Colonic mucosa (tissue), 4 donors: ENCODE data around the gene PACS2. TPM values are rescaled to one million over a fixed set of nuclear protein-coding genes. Genes with fewer than 3 reads are reported as not detected.

Experiments used
- DNase-seq: peaks from one replicate; pipeline ENCODE4 v3.0.0-alpha.2; 2020
- H3K27ac ChIP-seq: fragments of 200-600 bp; one replicate; pipeline ENCODE4 v1.8.0; 2021
- H3K27me3 ChIP-seq: fragments of 200-600 bp; one replicate; pipeline ENCODE4 v1.8.0; 2021
- H3K36me3 ChIP-seq: fragments of 200-600 bp; one replicate; pipeline ENCODE4 v1.8.0; 2021
- H3K4me1 ChIP-seq: fragments of 200-600 bp; one replicate; pipeline ENCODE4 v1.8.0; 2021; ENCODE audit warnings: mild to moderate bottlenecking
- H3K4me3 ChIP-seq: fragments of 200-600 bp; one replicate; pipeline ENCODE4 v1.8.0; 2021
- H3K9ac ChIP-seq, 2 donors: one replicate each; pipeline ENCODE4 v1.7.0; 2013; ENCODE audit warnings: control low read depth in 2 of 2, low read depth in 2 of 2, low read length in 2 of 2
- H3K9me3 ChIP-seq: fragments of 200-600 bp; one replicate; pipeline ENCODE4 v1.8.0; 2021
- CTCF ChIP-seq: fragments of 200-600 bp; IDR thresholded peaks from one replicate; pipeline ENCODE4 v1.8.0; 2022; ENCODE audit warnings: antibody characterized with exemption, mild to moderate bottlenecking
- intact Hi-C: fragments of 100-400 bp; cut with DNase I; formaldehyde crosslinking; loops from one replicate; pipeline ENCODE4 v1.14.1; 2022
- total RNA-seq, 2 donors: library from RNA; stranded (reverse); fragmentation: NEBNext Ultra II Directional in 1 of 2; extraction: Animal tissue kit (Norgen Biotek cat#: 25700) in 1 of 2; gene quantifications; one replicate each; pipeline ENCODE4 v1.2.1, GENCODE V29; 2021
- donor health status: healthy.
- donor health status: DM: no; HTN: no; CAD: no.
- donor health status: DM: no; HTN: no; CAD: no.

PACS2 gene
- total RNA-seq, 2 donors from 2014 or later = 44.1 to 82.5 TPM

- Histone ChIP-seq H3K9ac (no peak overlapping the region), H3K4me3 (no peak overlapping the region), H3K9me3 (no peaks in the 10 kb centered on the region), H3K4me1 (no peaks in the 10 kb centered on the region), H3K27me3 (no peaks in the 10 kb centered on the region), H3K36me3 (no peaks in the 10 kb centered on the region), H3K27ac (no peak overlapping the region)
- intact Hi-C loops = no loop called here
- DNase-seq = no peak
- no peak for TF ChIP-seq CTCF
Observed at GRCh38 chr14:105384041-105384557, 69.6 kb downstream of the PACS2 start.

GRCh38 chr14:105384605-105385321, 70.2 kb downstream of the PACS2 start:
- no peak overlapping the region for H3K9ac ChIP-seq
- no peak for TF ChIP-seq CTCF
- H3K4me1 ChIP-seq = no peaks in the 10 kb centered on the region
- DNase-seq = no peak
- intact Hi-C loops = no loop called here
- no peaks in the 10 kb centered on the region for H3K9me3 ChIP-seq
- H3K27ac ChIP-seq = no peak overlapping the region
- no peak overlapping the region for H3K4me3 ChIP-seq
- H3K27me3 ChIP-seq = no peaks in the 10 kb centered on the region
- no peaks in the 10 kb centered on the region for H3K36me3 ChIP-seq

DNA sequence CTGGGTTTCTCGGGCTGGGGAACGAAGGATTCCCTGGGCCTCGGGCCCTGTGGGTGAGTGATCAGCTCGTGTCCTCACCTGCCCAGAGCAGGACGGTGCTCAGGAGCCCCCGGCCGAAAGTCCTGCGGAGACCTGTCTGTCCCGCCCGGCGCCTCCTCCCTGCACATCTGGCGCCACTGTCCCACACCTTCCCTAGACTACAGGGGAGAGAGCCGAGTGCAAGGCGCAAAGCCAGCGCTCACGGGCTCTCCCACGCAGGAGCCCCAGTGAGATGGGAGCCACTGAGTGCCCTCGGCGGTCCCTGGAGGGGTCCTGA, 70.7 kb downstream of the PACS2 start:
- no peak overlapping the region for H3K4me3 ChIP-seq
- H3K9me3 ChIP-seq = no peaks in the 10 kb centered on the region
- TF ChIP-seq CTCF = no peak
- no peaks in the 10 kb centered on the region for H3K36me3 ChIP-seq
- H3K4me1 ChIP-seq = no peaks in the 10 kb centered on the region
- DNase-seq = no peak
- no peaks in the 10 kb centered on the region for H3K27me3 ChIP-seq
- intact Hi-C loops = no loop called here
- H3K9ac ChIP-seq = no peak overlapping the region
- H3K27ac ChIP-seq = no peak overlapping the region

GRCh38 chr14:105385698-105386365, 71.3 kb downstream of the PACS2 start:
- H3K27ac ChIP-seq = no peak overlapping the region
- DNase-seq = no peak
- H3K9ac ChIP-seq = no peak overlapping the region
- intact Hi-C loops = no loop called here
- H3K9me3 ChIP-seq = no peaks in the 10 kb centered on the region
- no peaks in the 10 kb centered on the region for H3K4me1 ChIP-seq
- no peaks in the 10 kb centered on the region for H3K27me3 ChIP-seq
- TF ChIP-seq CTCF = no peak
- no peak overlapping the region for H3K4me3 ChIP-seq
- no peaks in the 10 kb centered on the region for H3K36me3 ChIP-seq

DNA sequence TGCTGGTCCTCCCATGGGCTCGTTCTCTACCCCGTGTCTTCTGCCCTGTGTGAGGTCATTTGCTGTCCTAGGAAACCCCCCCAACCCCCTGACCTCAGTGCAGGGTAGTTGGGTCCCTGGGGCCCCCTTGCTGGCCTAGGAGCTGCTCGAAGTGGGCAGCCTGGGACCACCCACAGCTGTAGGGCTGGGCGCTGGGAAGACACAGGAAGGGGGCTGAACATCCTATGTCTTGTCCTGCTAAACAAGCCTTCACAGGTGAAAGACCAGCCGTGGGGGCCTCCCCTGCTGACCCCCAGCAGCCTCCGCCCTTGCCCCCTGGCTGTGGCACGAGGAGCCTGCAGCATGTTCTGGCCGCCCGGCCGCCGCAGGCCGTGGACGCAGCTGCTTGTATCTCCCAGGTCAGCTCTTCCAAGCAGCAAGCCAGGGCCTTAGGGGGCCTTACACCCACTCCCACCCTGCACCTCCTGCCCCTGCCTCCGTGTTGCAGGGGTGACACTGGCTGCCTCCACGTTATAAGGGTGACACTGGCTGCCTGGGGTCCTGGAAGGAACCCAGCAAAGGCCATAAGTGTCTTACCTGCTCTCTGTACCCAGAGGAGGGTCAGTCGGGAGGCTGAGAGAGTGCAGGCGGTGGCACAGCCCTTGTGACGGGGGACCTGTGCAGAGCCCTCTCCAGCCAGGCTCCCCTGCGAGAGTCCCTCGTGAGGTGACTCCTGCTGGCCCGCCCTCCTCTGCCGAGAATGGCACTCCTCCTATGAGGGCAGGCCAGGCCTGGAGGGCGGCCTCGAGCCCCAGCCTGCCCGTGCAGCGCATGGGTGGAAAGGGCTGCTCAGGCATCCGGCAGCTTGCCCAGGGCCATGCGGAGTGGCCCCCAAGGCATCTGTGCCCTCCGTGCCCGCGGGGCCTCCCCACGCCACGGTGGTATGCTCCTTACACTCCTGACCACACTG, 72.3 kb downstream of the PACS2 start:
- Histone ChIP-seq H3K4me3 (no peak overlapping the region), H3K27me3 (no peaks in the 10 kb centered on the region), H3K36me3 (no peaks in the 10 kb centered on the region), H3K4me1 (no peaks in the 10 kb centered on the region), H3K27ac (no peak overlapping the region), H3K9ac (no peak overlapping the region), H3K9me3 (no peaks in the 10 kb centered on the region)
- intact Hi-C loops = no loop called here
- DNase-seq = no peak
- no peak for TF ChIP-seq CTCF
